SK-N-SH treated with all-trans-retinoic acid at 6 μM for 48 hours (cell line): ENCODE measurements around the gene DRC7.

Experiments
- RARB ChIP-seq: fragments of 250-450 bp; sonication (Bioruptor Pico); IDR thresholded peaks from 2 replicates; pipeline ENCODE4 v1.8.0; 2021; ENCODE audit warnings: mild to moderate bottlenecking, moderate library complexity
- TOX ChIP-seq: fragments of 250-450 bp; sonication (Bioruptor Pico); IDR thresholded peaks from 2 replicates; pipeline ENCODE4 v1.8.0; 2021; ENCODE audit warnings: mild to moderate bottlenecking, moderate library complexity, borderline replicate concordance
- ZFP3 ChIP-seq: fragments of 250-450 bp; sonication (Bioruptor Pico); IDR thresholded peaks from 2 replicates; pipeline ENCODE4 v1.5.0; 2020; ENCODE audit warnings: mild to moderate bottlenecking, moderate library complexity
- ZFP30 ChIP-seq: fragments of 450-650 bp; formaldehyde crosslinking; IDR thresholded peaks from 2 replicates; pipeline ENCODE4 v1.5.0; 2022; ENCODE audit warnings: mild to moderate bottlenecking, moderate library complexity

DNA sequence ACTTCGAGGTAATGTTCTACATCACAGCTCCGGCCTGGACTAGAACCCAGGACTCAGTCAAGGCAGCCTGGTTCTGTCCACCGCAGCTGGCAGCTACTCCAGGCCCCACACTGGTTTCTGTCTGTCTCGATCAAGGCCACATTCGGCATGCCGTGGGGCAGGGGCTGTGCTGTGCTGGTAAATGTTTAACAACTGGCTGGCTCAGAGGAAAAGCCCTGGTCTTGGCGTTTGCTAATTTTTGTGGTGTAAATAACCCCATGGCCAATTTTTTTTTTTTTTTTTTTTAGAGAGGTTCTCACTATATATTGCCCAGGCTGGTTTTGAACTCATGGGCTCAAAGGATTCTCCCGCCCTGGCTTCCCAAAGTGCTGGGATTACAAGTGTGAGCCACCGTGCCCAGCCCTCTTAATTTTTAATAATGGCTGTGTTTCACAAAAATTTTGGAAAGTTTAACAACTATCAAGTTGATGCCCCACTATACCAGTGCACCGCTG is 328 bp upstream of the DRC7 start:
- no peak for TF ChIP-seq TOX (CRISPR knock-in tag)
- TF ChIP-seq ZFP3 (CRISPR knock-in tag), result no peak
- TF ChIP-seq ZFP30 (CRISPR knock-in tag), result no peak
- no peak for TF ChIP-seq RARB (CRISPR knock-in tag)
